IPS-15b (cell line): Measurements from ENCODE around the gene RAB6B.
"Not testable (repeated sequence)": the region's sequence is repeated elsewhere in the genome, so short reads cannot be mapped to it uniquely, and the experiment has no call there.

Experiments
- H3K27me3 ChIP-seq: one replicate; pipeline ENCODE4 v1.6.1; 2013; ENCODE audit warnings: low read length; ENCODE audit not compliant: control insufficient read depth, insufficient read depth
- H3K36me3 ChIP-seq: one replicate; pipeline ENCODE4 v1.6.1; 2013; ENCODE audit warnings: low read length; ENCODE audit not compliant: control insufficient read depth, insufficient read depth
- H3K4me1 ChIP-seq: one replicate; pipeline ENCODE4 v1.6.1; 2013; ENCODE audit warnings: mild to moderate bottlenecking, low read length; ENCODE audit not compliant: control insufficient read depth, insufficient read depth
- H3K4me3 ChIP-seq: one replicate; pipeline ENCODE4 v1.5.1; 2013; ENCODE audit warnings: low read depth, low read length
- H3K9ac ChIP-seq: one replicate; pipeline ENCODE4 v1.6.1; 2013; ENCODE audit warnings: low read depth, mild to moderate bottlenecking, low read length
- H3K9me3 ChIP-seq: one replicate; pipeline ENCODE4 v1.6.1; 2013; ENCODE audit warnings: mild to moderate bottlenecking, low read length; ENCODE audit not compliant: control insufficient read depth, insufficient read depth

RAB6B gene

GRCh38 chr3:133799794-133800585, 95.7 kb downstream of the RAB6B start:
- H3K36me3 ChIP-seq, result no peaks in the 10 kb centered on the region
- H3K4me3 ChIP-seq, result no peak overlapping the region
- no peak overlapping the region for H3K9ac ChIP-seq
- no peaks in the 10 kb centered on the region for H3K4me1 ChIP-seq
- H3K9me3 ChIP-seq, result no peaks in the 10 kb centered on the region
- no peaks in the 10 kb centered on the region for H3K27me3 ChIP-seq

DNA sequence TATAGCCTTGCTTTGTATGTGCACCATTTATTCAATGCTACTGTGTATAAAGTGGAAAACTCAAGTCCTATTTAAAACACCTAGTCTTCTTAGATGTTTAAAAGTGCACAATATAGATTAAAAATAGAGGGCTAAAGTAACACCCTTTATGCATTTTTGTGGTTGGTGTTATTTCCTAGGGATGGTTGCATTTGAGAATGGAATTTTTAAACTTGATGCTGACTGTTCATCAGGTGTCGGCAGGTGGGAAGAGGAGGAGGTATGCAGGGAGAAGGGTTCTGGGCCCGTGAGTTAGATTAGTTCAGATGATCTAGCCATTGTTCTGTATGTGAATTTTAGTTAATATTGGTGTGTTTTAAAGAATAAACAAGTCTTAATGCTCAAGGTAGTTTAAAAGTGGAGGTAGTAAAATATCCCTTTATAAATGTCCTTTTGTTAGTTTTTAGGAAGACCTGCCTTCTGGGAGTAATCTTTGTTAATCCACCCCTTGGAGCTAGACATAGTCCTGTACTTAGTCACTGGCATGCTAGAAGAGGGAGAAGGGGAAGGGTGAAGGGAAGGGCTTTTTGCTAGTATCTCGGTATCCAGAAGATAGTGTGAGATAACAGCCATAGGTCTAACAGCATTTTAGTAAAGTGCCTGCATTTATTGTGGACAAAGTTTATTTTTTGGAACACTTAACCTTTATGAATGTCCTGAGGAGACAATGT, 98.1 kb downstream of the RAB6B start:
- H3K4me3 ChIP-seq, result no peak overlapping the region
- H3K27me3 ChIP-seq, result no peaks in the 10 kb centered on the region
- no peaks in the 10 kb centered on the region for H3K36me3 ChIP-seq
- peaks cover 3% of the 10 kb centered on the region for H3K9me3 ChIP-seq
- H3K9ac ChIP-seq, result no peak overlapping the region
- H3K4me1 ChIP-seq, result no peaks in the 10 kb centered on the region

DNA sequence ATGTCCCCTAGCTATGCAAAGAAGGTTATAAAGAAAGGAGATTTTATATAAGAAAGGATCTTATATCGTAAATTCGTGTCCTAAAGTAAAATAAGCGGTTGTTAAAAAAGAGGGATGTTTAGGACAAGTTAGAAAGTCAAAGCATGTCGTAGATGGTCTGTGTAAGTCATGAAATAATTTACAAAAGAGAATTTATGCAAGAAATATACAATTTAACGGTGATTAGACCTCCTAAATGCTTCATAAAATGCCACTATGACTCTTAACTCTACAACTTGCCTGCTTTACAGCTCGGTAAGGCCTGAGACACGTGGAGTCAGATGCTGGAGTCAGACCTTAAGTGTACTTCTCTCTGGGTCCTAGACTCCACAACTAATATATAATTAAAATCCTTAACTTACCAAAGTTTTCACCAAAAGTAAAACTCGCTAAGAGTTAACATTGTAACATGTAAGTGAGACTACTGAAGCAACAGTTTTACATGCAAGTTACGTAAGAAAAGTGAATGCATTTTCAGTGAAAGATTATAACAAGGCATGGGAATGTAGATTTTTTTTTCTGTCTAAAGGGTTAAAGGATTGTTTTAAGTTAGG, 103.4 kb downstream of the RAB6B start:
- Histone ChIP-seq H3K36me3 (no peaks in the 10 kb centered on the region), H3K4me3 (no peak overlapping the region), H3K4me1 (no peaks in the 10 kb centered on the region), H3K27me3 (no peaks in the 10 kb centered on the region), H3K9ac (no peak overlapping the region), H3K9me3 (peaks cover 10% of the 10 kb centered on the region)

DNA sequence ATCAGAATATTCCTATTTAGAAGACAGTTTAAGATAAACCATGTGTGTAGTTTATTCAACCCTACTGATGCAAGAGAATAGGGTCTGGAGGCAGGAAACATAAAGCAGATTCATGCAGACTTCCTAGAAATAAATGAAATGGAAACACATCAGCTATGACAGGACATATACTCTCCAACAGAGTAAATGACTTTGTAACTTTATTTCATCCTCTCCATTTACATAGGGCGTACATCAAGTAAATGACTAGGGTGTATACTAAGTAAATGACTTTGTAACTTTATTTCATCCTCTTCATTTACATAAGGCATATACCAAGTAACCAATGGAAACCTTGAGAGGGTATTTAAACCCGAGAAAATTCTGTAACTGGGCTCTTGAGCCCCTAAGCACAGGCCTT, 107.7 kb downstream of the RAB6B start:
- Histone ChIP-seq H3K4me3 (no peak overlapping the region), H3K9ac (no peak overlapping the region), H3K9me3 (peaks cover 10% of the 10 kb centered on the region), H3K36me3 (no peaks in the 10 kb centered on the region), H3K27me3 (no peaks in the 10 kb centered on the region), H3K4me1 (no peaks in the 10 kb centered on the region)

- Histone ChIP-seq H3K9ac (no peak overlapping the region), H3K9me3 (no peaks in the 10 kb centered on the region), H3K27me3 (no peaks in the 10 kb centered on the region), H3K4me3 (no peak overlapping the region), H3K4me1 (no peaks in the 10 kb centered on the region), H3K36me3 (no peaks in the 10 kb centered on the region)
These were observed 111.9 kb downstream of the RAB6B start for GRCh38 chr3:133783762-133784161.

DNA sequence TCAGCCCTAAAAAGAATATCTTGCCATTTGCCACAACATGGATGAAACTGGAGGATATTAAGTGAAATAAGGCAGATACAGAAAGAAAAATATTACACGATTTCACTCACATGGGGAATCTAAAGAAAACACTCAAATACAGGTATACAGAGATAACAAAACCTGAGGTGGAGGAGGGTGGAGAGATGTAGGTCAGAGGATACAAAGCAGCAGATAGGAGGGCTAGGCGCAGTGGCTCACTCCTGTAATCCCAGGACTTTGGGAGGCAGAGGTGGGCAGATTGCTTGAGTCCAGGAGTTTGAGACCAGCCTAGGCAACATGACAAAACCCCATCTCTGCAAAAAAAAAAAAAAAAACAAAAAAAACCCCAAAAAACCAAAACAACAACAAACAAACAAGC, 113.2 kb downstream of the RAB6B start:
- Histone ChIP-seq H3K36me3 (no peaks in the 10 kb centered on the region), H3K4me1 (peaks cover 5% of the 10 kb centered on the region), H3K4me3 (no peak overlapping the region), H3K9me3 (no peaks in the 10 kb centered on the region), H3K9ac (no peak overlapping the region), H3K27me3 (no peaks in the 10 kb centered on the region)

DNA sequence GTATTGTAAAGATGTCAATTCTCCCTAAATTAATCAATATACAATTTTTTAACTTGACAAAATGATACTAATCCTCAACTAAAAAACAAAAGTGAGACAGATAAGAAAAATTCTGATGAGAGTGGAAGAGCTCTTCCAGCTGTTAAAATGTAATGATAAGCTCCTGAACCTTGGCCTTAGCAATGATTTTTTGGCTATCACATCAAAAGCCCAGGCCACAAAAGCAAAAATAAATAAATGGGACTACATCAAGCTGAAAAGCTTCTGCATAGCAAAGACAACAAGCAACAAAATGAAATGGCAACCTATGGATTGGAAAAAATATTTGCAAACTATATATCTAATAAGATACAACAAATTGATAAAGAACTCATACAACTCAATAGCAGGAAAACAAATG, 114.1 kb downstream of the RAB6B start:
- Histone ChIP-seq H3K4me1 (peaks cover 5% of the 10 kb centered on the region), H3K9me3 (no peaks in the 10 kb centered on the region), H3K36me3 (no peaks in the 10 kb centered on the region), H3K27me3 (no peaks in the 10 kb centered on the region), H3K4me3 (no peak overlapping the region), H3K9ac (no peak overlapping the region)

GRCh38 chr3:133780756-133781155, 114.9 kb downstream of the RAB6B start:
- not testable (repeated sequence) for H3K4me1 ChIP-seq, H3K27me3 ChIP-seq, H3K9me3 ChIP-seq, H3K9ac ChIP-seq, H3K4me3 ChIP-seq, H3K36me3 ChIP-seq

DNA sequence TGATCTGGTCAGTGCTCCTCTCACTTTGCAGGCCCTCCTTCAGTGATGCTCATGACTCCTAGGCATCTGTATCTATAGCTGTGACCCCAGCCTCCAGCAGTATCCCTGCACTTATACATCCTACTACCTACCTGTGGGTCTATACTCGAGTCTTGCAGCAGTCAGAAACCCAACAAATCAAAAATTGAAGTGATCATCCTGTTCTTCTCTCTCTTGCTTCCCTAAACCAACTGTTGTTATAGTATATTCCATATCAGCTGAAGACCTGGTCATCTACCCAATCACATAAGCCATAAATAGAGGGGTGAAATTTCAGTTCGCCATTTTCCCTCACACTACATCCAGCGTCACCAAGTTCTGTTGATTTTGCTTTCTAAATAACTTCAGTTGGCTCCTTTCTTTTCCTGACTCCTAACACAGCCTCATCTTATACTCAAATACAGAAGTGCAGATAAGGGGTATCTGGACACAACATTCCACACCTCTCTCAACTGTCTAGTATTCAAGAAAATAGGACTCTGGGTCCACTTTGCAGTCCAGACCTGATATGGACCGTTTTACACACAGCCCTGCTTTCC, 116.0 kb downstream of the RAB6B start:
- no peaks in the 10 kb centered on the region for H3K27me3 ChIP-seq
- no peaks in the 10 kb centered on the region for H3K9me3 ChIP-seq
- H3K4me3 ChIP-seq, result no peak overlapping the region
- no peaks in the 10 kb centered on the region for H3K36me3 ChIP-seq
- H3K4me1 ChIP-seq, result peaks cover 5% of the 10 kb centered on the region
- no peak overlapping the region for H3K9ac ChIP-seq

DNA sequence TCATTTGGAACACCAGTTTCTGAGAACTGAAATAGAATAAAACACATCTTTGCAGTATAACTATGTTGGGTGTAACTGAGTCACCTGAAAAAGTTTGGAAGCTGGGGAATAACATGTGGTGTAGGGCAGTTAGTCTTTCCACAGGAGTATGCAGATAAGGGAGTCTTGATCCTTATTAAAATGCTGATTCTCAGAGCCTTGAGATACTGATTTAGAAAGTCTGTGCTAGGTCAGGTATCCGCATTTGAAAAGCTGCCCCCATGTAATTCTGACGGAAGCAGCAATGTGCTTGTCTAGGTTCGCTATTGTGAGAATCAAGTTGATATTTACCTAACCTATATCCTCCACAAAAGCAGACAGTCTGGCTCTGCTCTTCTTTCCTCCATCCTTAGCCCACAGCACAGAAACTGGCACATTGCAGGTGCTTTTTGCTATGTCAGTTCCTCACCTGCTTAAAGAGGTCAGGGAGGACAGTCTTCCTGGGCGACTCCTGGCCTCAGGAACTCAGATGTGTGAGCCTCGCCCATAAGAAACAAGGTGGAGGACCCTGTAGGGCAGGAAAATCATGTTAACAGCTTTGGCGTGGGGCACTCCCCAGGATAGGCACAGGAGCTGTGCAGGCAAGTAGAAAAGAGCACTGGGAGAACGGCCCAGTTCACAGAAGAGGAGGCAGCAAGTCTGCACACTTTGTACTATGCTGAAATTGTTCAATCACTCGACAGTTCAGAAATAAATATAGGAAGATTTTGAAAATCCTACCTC, 117.7 kb downstream of the RAB6B start:
- H3K27me3 ChIP-seq, result no peaks in the 10 kb centered on the region

GRCh38 chr3:133776794-133777438, 118.8 kb downstream of the RAB6B start:
- Histone ChIP-seq H3K9me3 (no peaks in the 10 kb centered on the region), H3K4me1 (peaks cover 5% of the 10 kb centered on the region), H3K27me3 (no peaks in the 10 kb centered on the region)

More for the DNA sequence above, 117.7 kb downstream of the RAB6B start:
- Histone ChIP-seq H3K4me3 (no peak overlapping the region), H3K9me3 (no peaks in the 10 kb centered on the region), H3K36me3 (no peaks in the 10 kb centered on the region), H3K4me1 (peaks cover 5% of the 10 kb centered on the region), H3K9ac (no peak overlapping the region)

More at GRCh38 chr3:133776794-133777438, 118.8 kb downstream of the RAB6B start:
- H3K4me3 ChIP-seq, result no peak overlapping the region
- H3K36me3 ChIP-seq, result no peaks in the 10 kb centered on the region
- no peak overlapping the region for H3K9ac ChIP-seq
